ENCODE results near the gene NDUFC2.
"Not testable (repeated sequence)": the region's sequence is repeated elsewhere in the genome, so short reads cannot be mapped to it uniquely, and the experiment has no call there.

NDUFC2 gene

GRCh38 chr11:78085972-78086371, 6.3 kb upstream of the NDUFC2 start:
- no peak overlapping the region for H3K27ac ChIP-seq
- TF ChIP-seq, protein P1, sequence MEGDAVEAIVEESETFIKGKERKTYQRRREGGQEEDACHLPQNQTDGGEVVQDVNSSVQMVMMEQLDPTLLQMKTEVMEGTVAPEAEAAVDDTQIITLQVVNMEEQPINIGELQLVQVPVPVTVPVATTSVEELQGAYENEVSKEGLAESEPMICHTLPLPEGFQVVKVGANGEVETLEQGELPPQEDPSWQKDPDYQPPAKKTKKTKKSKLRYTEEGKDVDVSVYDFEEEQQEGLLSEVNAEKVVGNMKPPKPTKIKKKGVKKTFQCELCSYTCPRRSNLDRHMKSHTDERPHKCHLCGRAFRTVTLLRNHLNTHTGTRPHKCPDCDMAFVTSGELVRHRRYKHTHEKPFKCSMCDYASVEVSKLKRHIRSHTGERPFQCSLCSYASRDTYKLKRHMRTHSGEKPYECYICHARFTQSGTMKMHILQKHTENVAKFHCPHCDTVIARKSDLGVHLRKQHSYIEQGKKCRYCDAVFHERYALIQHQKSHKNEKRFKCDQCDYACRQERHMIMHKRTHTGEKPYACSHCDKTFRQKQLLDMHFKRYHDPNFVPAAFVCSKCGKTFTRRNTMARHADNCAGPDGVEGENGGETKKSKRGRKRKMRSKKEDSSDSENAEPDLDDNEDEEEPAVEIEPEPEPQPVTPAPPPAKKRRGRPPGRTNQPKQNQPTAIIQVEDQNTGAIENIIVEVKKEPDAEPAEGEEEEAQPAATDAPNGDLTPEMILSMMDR (conservative IDR thresholded peaks at IDR 0.05), result no peak

- not testable (repeated sequence) for H3K27ac ChIP-seq
These were observed 4.8 kb upstream of the NDUFC2 start for GRCh38 chr11:78084506-78084905.

DNA sequence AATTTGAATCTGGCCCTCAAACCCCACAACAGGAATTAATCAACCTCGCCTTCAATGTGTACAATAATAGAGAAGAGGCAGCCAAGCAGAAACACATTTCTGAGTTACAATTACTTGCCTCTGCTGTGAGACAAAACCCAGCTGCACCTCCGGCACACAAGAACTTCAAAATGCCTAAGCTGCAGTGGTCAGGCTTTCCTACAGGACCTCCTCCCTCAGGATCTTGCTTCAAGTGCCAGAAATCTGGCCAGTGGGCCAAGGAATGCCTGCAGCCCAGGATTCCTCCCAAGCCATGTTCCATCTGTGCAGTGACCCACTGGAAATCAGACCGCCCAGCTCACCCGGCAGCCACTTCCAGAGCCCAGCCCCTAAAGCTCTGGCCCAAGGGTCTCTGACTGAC, 3.4 kb upstream of the NDUFC2 start:
- TF ChIP-seq, protein P1 (conservative IDR thresholded peaks at IDR 0.05), result no peak
- no peak overlapping the region for H3K27ac ChIP-seq

GRCh38 chr11:78082146-78082545, 2.5 kb upstream of the NDUFC2 start:
- TF ChIP-seq, protein P1 (conservative IDR thresholded peaks at IDR 0.05), result no peak

DNA sequence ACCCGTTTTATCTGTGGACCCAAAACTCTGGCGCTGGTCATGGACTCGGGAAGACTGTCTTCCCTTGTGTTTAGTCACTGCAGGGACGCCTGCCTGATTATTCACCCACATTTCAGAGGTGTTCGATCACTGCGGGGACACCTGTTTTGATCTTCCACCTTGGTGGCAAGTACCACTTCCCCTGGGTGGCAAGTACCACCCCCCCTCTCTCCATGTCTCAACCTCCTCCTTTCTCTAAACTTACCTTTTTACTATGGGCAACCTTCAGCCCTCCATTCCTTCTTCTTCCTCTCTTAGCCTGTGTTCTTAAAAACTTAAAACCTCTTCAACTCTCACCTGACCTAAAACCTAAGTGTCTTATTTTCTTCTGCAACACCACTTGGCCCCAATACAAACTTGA, 1.9 kb upstream of the NDUFC2 start:
- H3K27ac ChIP-seq, result no peak overlapping the region
- TF ChIP-seq, protein P1 (conservative IDR thresholded peaks at IDR 0.05), result no peak

More at GRCh38 chr11:78082146-78082545, 2.5 kb upstream of the NDUFC2 start:
- no peak overlapping the region for H3K27ac ChIP-seq

GRCh38 chr11:78080818-78081495, 1.3 kb upstream of the NDUFC2 start:
- TF ChIP-seq, protein P1 (conservative IDR thresholded peaks at IDR 0.05), result no peak
- H3K27ac ChIP-seq, result no peak overlapping the region

- peak overlapping the region; percentile 92 for H3K27ac ChIP-seq
- TF ChIP-seq, protein P1 (conservative IDR thresholded peaks at IDR 0.05), result no peak
These were observed 589 bp upstream of the NDUFC2 start for GRCh38 chr11:78080084-78080817.
